GM18517 (cell line): ENCODE measurements around the gene MAPK14.

Source experiments
- ATAC-seq: cut with Tn5 transposase; IDR thresholded peaks from one replicate; pipeline ENCODE4 v1.9.1; 2021; ENCODE audit warnings: mild to moderate bottlenecking, moderate library complexity; ENCODE audit not compliant: unreplicated experiment

The MAPK14 gene

GRCh38 chr6:36099869-36100483, 72.4 kb downstream of the MAPK14 start:
- no peak for ATAC-seq

GRCh38 chr6:36101691-36102090, 74.1 kb downstream of the MAPK14 start:
- ATAC-seq, result no peak

GRCh38 chr6:36102853-36103252, 75.2 kb downstream of the MAPK14 start:
- ATAC-seq, result no peak

GRCh38 chr6:36104836-36105235, 77.2 kb downstream of the MAPK14 start:
- no peak for ATAC-seq

- ATAC-seq, result no peak
These were observed 81.5 kb downstream of the MAPK14 start for GRCh38 chr6:36109092-36109491.

- no peak for ATAC-seq
These were observed 82.4 kb downstream of the MAPK14 start for GRCh38 chr6:36110050-36110449.

GRCh38 chr6:36110863-36111262, 83.3 kb downstream of the MAPK14 start:
- no peak for ATAC-seq

GRCh38 chr6:36111526-36111925, 83.9 kb downstream of the MAPK14 start:
- ATAC-seq, result no peak

GRCh38 chr6:36113049-36113448, 85.4 kb downstream of the MAPK14 start:
- ATAC-seq, result no peak

GRCh38 chr6:36113703-36114102, 86.1 kb downstream of the MAPK14 start:
- ATAC-seq, result no peak

- no peak for ATAC-seq
These were observed 87.3 kb downstream of the MAPK14 start for GRCh38 chr6:36114798-36115408.

- ATAC-seq, result no peak
These were observed 87.8 kb downstream of the MAPK14 start for GRCh38 chr6:36115412-36115811.

- ATAC-seq, result no peak
These were observed 88.7 kb downstream of the MAPK14 start for GRCh38 chr6:36116066-36116864.

GRCh38 chr6:36116943-36117342, 89.3 kb downstream of the MAPK14 start:
- ATAC-seq, result no peak

GRCh38 chr6:36117658-36118549, 90.3 kb downstream of the MAPK14 start:
- no peak for ATAC-seq

- ATAC-seq, result no peak
These were observed 91.0 kb downstream of the MAPK14 start for GRCh38 chr6:36118550-36119107.

- ATAC-seq, result no peak
These were observed 91.6 kb downstream of the MAPK14 start for GRCh38 chr6:36119209-36119608.

GRCh38 chr6:36120018-36120417, 92.4 kb downstream of the MAPK14 start:
- ATAC-seq, result no peak

- ATAC-seq, result no peak
These were observed 92.9 kb downstream of the MAPK14 start for GRCh38 chr6:36120539-36120938.

GRCh38 chr6:36120979-36121786, 93.6 kb downstream of the MAPK14 start:
- ATAC-seq, result no peak
